ENCODE measurements around the gene KRT39. TPM values are rescaled to one million over a fixed set of nuclear protein-coding genes. Genes with fewer than 3 reads are reported as not detected.

Gene KRT39
- total RNA-seq, 1 donor: 0.36 TPM

Small RNA genes within 50 kb of the gene (small RNA-seq; reads per million reads assigned to genes)
- gene KRTAP3-4P: not detected

Other genes starting within 250 kb of the KRT39 start
- gene KRT25, start 211.6 kb downstream of the KRT39 start, total RNA-seq: not detected in 2 replicates
- not detected in 2 replicates for gene KRT26, start 194.7 kb downstream of the KRT39 start, total RNA-seq
- not detected in 2 replicates for gene KRT27, start 184.4 kb downstream of the KRT39 start, total RNA-seq
- not detected in 2 replicates for gene KRT28, start 167.0 kb downstream of the KRT39 start, total RNA-seq
- 2.2 and 2.4 TPM in 2 replicates for gene KRT10, start 144.3 kb downstream of the KRT39 start, total RNA-seq
- gene KRT12, start 99.7 kb downstream of the KRT39 start, total RNA-seq: not detected in 2 replicates
- gene KRT20, start 81.7 kb downstream of the KRT39 start, total RNA-seq: not detected in 2 replicates
- 0.36 and 0.59 TPM in 2 replicates for gene KRT23, start 29.3 kb downstream of the KRT39 start, total RNA-seq
- under 0.01 TPM in 1 of 2 replicates, not detected in the other for gene KRT40, start 17.4 kb upstream of the KRT39 start, total RNA-seq
- gene KRTAP3-3, start 27.2 kb upstream of the KRT39 start, total RNA-seq: not detected in 2 replicates
- not detected in 2 replicates for gene KRTAP3-2, start 33.0 kb upstream of the KRT39 start, total RNA-seq
- gene KRTAP3-1, start 42.2 kb upstream of the KRT39 start, total RNA-seq: not detected in 2 replicates
- 25.0 and 31.8 TPM in 2 replicates for gene KRTAP1-5, start 60.3 kb upstream of the KRT39 start, total RNA-seq
- not detected in 2 replicates for gene KRTAP1-4, start 63.2 kb upstream of the KRT39 start, total RNA-seq
- gene KRTAP1-3, start 67.9 kb upstream of the KRT39 start, total RNA-seq: not detected in 2 replicates
- gene KRTAP1-1, start 74.5 kb upstream of the KRT39 start, total RNA-seq: 2.2 and 2.4 TPM in 2 replicates
- not detected in 2 replicates for gene KRTAP2-1, start 80.4 kb upstream of the KRT39 start, total RNA-seq
- gene KRTAP2-2, start 88.3 kb upstream of the KRT39 start, total RNA-seq: not detected in 2 replicates
- 0.29 TPM in 1 of 2 replicates, not detected in the other for gene KRTAP2-3, start 93.2 kb upstream of the KRT39 start, total RNA-seq
- not detected in 2 replicates for gene KRTAP2-4, start 98.9 kb upstream of the KRT39 start, total RNA-seq
- gene KRTAP4-7, start 117.2 kb upstream of the KRT39 start, total RNA-seq: under 0.01 and 0.72 TPM in 2 replicates
- gene KRTAP4-8, start 131.2 kb upstream of the KRT39 start, total RNA-seq: not detected in 2 replicates
- not detected in 2 replicates for gene KRTAP4-16, start 135.3 kb upstream of the KRT39 start, total RNA-seq
- not detected in 2 replicates for gene KRTAP4-9, start 138.4 kb upstream of the KRT39 start, total RNA-seq
- not detected in 2 replicates for gene KRTAP4-11, start 151.4 kb upstream of the KRT39 start, total RNA-seq
- not detected in 2 replicates for gene KRTAP4-12, start 157.2 kb upstream of the KRT39 start, total RNA-seq
- not detected in 2 replicates for gene KRTAP4-6, start 173.6 kb upstream of the KRT39 start, total RNA-seq
- not detected in 2 replicates for gene KRTAP4-5, start 182.9 kb upstream of the KRT39 start, total RNA-seq
- not detected in 2 replicates for gene KRTAP4-4, start 193.8 kb upstream of the KRT39 start, total RNA-seq
- not detected in 2 replicates for gene KRTAP4-3, start 201.3 kb upstream of the KRT39 start, total RNA-seq
- not detected in 2 replicates for gene KRTAP4-2, start 211.3 kb upstream of the KRT39 start, total RNA-seq
- not detected in 2 replicates for gene KRTAP4-1, start 218.0 kb upstream of the KRT39 start, total RNA-seq
- gene KRTAP9-1, start 222.9 kb upstream of the KRT39 start, total RNA-seq: not detected in 2 replicates